Activated T-helper 17 cell treated with anti-CD3 and anti-CD28 coated beads, Interleukin-2, amount 50 U/mL, for 72 hours (primary cell): ENCODE measurements around the gene MACROD1. TPM values are rescaled to one million over a fixed set of nuclear protein-coding genes. Genes with fewer than 3 reads are reported as not detected.
A peak's percentile ranks its signal among the peaks of the same experiment; 100 is the strongest.

Experiments
- ATAC-seq: fragments of 150-1000 bp; cut with Tn5 transposase; replicated peaks from 2 replicates; pipeline ENCODE4 v1.10.0; 2021; ENCODE audit warnings: mild to moderate bottlenecking, moderate library complexity
- H3K27ac Mint-ChIP-seq: one replicate; pipeline ENCODE4 v1.8.0; 2022; ENCODE audit warnings: mixed read lengths
- H3K27me3 Mint-ChIP-seq: one replicate; pipeline ENCODE4 v1.8.0; 2022; ENCODE audit warnings: mixed read lengths
- H3K36me3 Mint-ChIP-seq: one replicate; pipeline ENCODE4 v1.8.0; 2022; ENCODE audit warnings: low read depth, mild to moderate bottlenecking, mixed read lengths
- H3K4me1 Mint-ChIP-seq: one replicate; pipeline ENCODE4 v1.8.0; 2022; ENCODE audit warnings: mixed read lengths
- H3K4me3 Mint-ChIP-seq: one replicate; pipeline ENCODE4 v1.8.0; 2022; ENCODE audit warnings: mild to moderate bottlenecking, mixed read lengths
- H3K9me3 Mint-ChIP-seq: one replicate; pipeline ENCODE4 v1.8.0; 2022; ENCODE audit warnings: mixed read lengths
- total RNA-seq, 2 donors: library from RNA; stranded (reverse); gene quantifications; one replicate each; pipeline ENCODE4 v1.2.3, GENCODE V29; 2022

MACROD1 gene
- total RNA-seq, 2 donors from 2014 or later, result 5.4 to 9.6 TPM

GRCh38 chr11:64040684-64041322, 125.1 kb downstream of the MACROD1 start:
- ATAC-seq, result no peak
- Mint-ChIP-seq H3K27me3 (peaks cover 8% of the 10 kb centered on the region), H3K4me3 (no peak overlapping the region), H3K27ac (no peak overlapping the region), H3K9me3 (no peaks in the 10 kb centered on the region), H3K36me3 (no peaks in the 10 kb centered on the region), H3K4me1 (no peaks in the 10 kb centered on the region)

GRCh38 chr11:64039012-64039665, 126.8 kb downstream of the MACROD1 start:
- Mint-ChIP-seq H3K4me1 (no peaks in the 10 kb centered on the region), H3K36me3 (no peaks in the 10 kb centered on the region), H3K9me3 (no peaks in the 10 kb centered on the region), H3K4me3 (no peak overlapping the region), H3K27ac (no peak overlapping the region), H3K27me3 (peaks cover 19% of the 10 kb centered on the region)
- no peak for ATAC-seq

- Mint-ChIP-seq H3K27me3 (peaks cover 22% of the 10 kb centered on the region), H3K4me1 (no peaks in the 10 kb centered on the region), H3K4me3 (no peak overlapping the region), H3K36me3 (no peaks in the 10 kb centered on the region), H3K27ac (no peak overlapping the region), H3K9me3 (no peaks in the 10 kb centered on the region)
- no peak for ATAC-seq
Observed at GRCh38 chr11:64038500-64038899, 127.4 kb downstream of the MACROD1 start.

DNA sequence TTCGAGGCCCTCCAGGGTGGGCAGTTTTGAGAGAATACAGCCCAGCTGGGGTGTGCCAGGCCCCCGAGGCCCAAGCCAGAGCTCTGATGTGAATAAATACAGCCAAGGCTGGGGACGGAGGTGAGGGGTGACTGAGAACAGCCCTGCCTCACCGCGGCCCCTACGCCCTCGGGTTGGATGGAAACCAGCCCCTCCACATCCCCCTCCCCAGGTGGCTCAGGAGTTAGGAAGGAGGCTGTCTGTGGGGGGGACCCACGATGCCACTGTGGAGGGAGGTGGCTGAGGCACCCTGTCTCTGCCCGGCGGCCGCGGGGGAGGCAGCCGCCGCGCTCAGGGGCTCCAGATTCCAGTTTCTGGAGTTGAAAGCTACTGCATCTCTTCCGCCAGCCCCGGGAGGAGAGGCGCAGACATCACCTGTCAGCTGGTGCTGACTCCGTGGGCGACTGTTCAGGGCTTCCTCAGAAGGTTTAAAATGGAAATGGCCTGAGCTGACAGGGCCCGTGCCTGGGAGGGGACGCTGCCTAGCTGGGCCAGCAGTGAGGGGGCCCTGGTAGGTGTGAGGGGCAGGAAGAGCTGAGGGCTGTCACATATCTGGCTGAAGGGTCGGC, 128.8 kb downstream of the MACROD1 start:
- Mint-ChIP-seq H3K4me1 (no peaks in the 10 kb centered on the region), H3K9me3 (no peaks in the 10 kb centered on the region), H3K27me3 (peaks cover 26% of the 10 kb centered on the region), H3K27ac (no peak overlapping the region), H3K36me3 (no peaks in the 10 kb centered on the region), H3K4me3 (no peak overlapping the region)
- ATAC-seq, result no peak

GRCh38 chr11:64036087-64037026, 129.6 kb downstream of the MACROD1 start:
- Mint-ChIP-seq H3K27ac (no peak overlapping the region), H3K36me3 (no peaks in the 10 kb centered on the region), H3K4me3 (no peak overlapping the region), H3K27me3 (peaks cover 26% of the 10 kb centered on the region), H3K4me1 (no peaks in the 10 kb centered on the region), H3K9me3 (no peaks in the 10 kb centered on the region)
- no peak for ATAC-seq

DNA sequence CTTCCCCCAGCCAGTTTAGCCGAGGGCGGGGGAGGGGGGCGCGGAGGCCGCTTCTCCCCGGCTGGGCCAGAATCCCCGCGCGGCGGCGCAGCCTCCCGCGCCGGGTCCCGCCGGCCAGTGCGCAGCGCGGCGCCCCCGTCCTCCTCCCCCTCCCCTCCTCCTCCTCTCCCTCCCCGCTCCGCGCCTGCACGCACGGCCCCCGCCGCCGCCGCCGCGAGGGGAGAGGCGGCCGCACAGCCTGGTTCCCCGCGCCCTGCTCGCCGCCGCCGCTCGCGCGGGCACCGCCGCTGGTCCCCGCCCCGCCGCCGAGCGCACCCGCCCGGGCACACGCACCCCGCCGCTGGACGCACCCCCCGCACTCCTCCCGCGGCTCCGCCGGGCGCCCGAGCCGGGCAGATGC, 130.3 kb downstream of the MACROD1 start, which contains the start of gene FLRT1:
Gene FLRT1, plus strand, starts transcription at position 356 of the 400 bp plus-strand sequence. CDS start 80,337 bp downstream, outside the sequence.
- H3K27me3 Mint-ChIP-seq, result peaks cover 25% of the 10 kb centered on the region
- no peak within 1 kb of the TSS for H3K27ac Mint-ChIP-seq
- H3K4me3 Mint-ChIP-seq, result peak within 1 kb of the TSS; percentile 46

DNA sequence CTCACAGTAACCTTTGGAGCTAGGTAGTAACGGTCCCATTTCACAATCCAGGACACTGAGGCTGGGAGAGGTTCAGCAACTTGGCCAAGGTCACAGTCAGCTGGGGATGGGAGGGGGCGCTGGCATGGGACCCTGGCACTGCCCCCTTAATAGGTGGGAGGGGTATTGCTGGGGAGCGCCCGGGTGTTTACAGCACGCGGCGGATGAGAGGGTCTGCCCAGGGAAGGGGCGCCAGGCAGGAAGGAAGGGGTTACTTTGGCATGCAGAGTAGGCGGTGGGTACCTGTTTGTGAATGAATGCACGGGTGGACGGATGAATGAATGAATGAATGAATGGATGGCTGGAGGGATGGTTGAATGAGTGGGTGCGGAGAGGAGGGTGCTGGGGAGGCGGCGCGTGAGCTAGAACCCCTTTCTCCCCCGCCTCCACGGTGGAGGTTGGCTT, 130.8 kb downstream of the MACROD1 start:
- H3K4me3 Mint-ChIP-seq, result peak overlapping the region; percentile 46
- no peaks in the 10 kb centered on the region for H3K4me1 Mint-ChIP-seq
- no peaks in the 10 kb centered on the region for H3K9me3 Mint-ChIP-seq
- no peak for ATAC-seq
- no peak overlapping the region for H3K27ac Mint-ChIP-seq
- H3K36me3 Mint-ChIP-seq, result no peaks in the 10 kb centered on the region
- peaks cover 21% of the 10 kb centered on the region for H3K27me3 Mint-ChIP-seq

More for the DNA sequence above, 130.3 kb downstream of the MACROD1 start, which contains the start of gene FLRT1:
- no peaks in the 10 kb centered on the region for H3K36me3 Mint-ChIP-seq
- H3K9me3 Mint-ChIP-seq, result no peaks in the 10 kb centered on the region
- ATAC-seq, result no peak
- H3K4me1 Mint-ChIP-seq, result no peaks in the 10 kb centered on the region

- no peaks in the 10 kb centered on the region for H3K4me1 Mint-ChIP-seq
Observed at GRCh38 chr11:64034411-64034811, 131.5 kb downstream of the MACROD1 start.

GRCh38 chr11:64032050-64032449, 133.9 kb downstream of the MACROD1 start:
- no peak overlapping the region for H3K4me3 Mint-ChIP-seq
- ATAC-seq, result no peak
- H3K27me3 Mint-ChIP-seq, result peaks cover 28% of the 10 kb centered on the region
- H3K9me3 Mint-ChIP-seq, result no peaks in the 10 kb centered on the region
- no peaks in the 10 kb centered on the region for H3K4me1 Mint-ChIP-seq
- H3K27ac Mint-ChIP-seq, result no peak overlapping the region
- no peaks in the 10 kb centered on the region for H3K36me3 Mint-ChIP-seq

More at GRCh38 chr11:64034411-64034811, 131.5 kb downstream of the MACROD1 start:
- H3K36me3 Mint-ChIP-seq, result no peaks in the 10 kb centered on the region
- no peaks in the 10 kb centered on the region for H3K9me3 Mint-ChIP-seq
- peaks cover 21% of the 10 kb centered on the region for H3K27me3 Mint-ChIP-seq
- ATAC-seq, result no peak
- H3K4me3 Mint-ChIP-seq, result no peak overlapping the region
- H3K27ac Mint-ChIP-seq, result no peak overlapping the region

GRCh38 chr11:64031001-64031400, 134.9 kb downstream of the MACROD1 start:
- Mint-ChIP-seq H3K4me3 (no peak overlapping the region), H3K9me3 (no peaks in the 10 kb centered on the region), H3K27me3 (peaks cover 34% of the 10 kb centered on the region), H3K27ac (no peak overlapping the region), H3K36me3 (no peaks in the 10 kb centered on the region), H3K4me1 (no peaks in the 10 kb centered on the region)
- ATAC-seq, result no peak

DNA sequence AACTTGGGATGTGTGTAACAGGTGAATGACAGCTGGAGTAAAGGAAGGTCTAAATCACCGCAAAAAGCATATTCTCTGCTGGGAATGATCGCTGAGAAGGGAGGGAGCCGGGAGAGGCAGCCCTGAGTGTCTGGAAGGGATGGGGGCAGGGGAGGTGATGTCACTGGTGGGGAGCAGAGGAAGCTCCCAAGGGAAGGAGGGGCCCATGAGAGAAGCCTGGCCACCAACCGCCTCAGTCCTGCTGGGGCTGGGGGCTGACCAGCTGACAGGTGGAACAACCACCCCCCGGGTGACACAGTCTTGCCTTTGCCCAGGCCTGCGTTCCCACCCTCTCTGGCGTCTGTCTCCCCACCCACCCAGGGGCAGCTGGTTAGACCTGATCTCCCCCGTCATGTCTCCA, 136.1 kb downstream of the MACROD1 start:
- Mint-ChIP-seq H3K27me3 (peaks cover 28% of the 10 kb centered on the region), H3K27ac (no peak overlapping the region), H3K4me3 (no peak overlapping the region), H3K4me1 (no peaks in the 10 kb centered on the region), H3K36me3 (no peaks in the 10 kb centered on the region), H3K9me3 (no peaks in the 10 kb centered on the region)
- ATAC-seq, result no peak

DNA sequence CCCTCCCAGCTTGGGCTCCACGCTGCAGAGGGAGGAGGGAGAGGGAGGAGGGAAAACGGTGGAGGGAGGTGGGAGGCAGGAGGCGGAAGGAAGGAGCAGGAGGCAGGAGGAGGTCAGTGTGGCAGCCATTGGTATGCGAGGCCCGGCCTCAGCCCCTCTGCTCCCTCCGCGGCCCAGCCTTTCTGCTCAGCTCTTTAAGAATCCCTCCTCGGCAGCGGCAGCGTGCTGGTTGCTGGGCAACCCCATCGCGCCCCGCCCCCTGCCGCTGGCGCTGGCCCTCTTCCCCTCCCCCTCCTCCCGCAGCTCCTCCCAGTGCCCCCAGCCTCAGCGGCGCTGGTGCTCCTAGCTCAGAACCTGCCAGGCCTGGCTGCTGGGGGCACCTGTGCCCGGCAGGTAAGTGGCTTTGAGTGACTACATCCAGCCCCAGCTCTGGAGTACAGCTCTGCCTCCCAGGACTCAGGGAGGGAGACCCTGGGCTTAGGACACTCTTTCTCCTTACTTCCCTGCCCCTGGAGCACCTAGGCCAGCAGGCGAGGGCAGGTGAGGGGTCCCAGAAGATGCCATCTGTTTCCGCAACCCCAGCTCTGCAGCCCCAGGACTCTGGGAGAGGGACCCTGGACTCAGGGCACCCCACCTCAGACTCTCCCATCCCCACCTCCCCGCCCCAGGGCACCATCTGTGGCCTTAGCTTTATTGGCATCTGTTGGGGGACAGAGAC, 137.4 kb downstream of the MACROD1 start:
- no peaks in the 10 kb centered on the region for H3K9me3 Mint-ChIP-seq
- no peaks in the 10 kb centered on the region for H3K36me3 Mint-ChIP-seq
- no peak for ATAC-seq
- H3K4me3 Mint-ChIP-seq, result no peak overlapping the region
- no peak overlapping the region for H3K27ac Mint-ChIP-seq
- H3K27me3 Mint-ChIP-seq, result peaks cover 20% of the 10 kb centered on the region
- H3K4me1 Mint-ChIP-seq, result no peaks in the 10 kb centered on the region

- no peak for ATAC-seq
- H3K4me3 Mint-ChIP-seq, result no peak overlapping the region
- no peaks in the 10 kb centered on the region for H3K9me3 Mint-ChIP-seq
- no peak overlapping the region for H3K27ac Mint-ChIP-seq
- H3K27me3 Mint-ChIP-seq, result peaks cover 20% of the 10 kb centered on the region
- no peaks in the 10 kb centered on the region for H3K4me1 Mint-ChIP-seq
- H3K36me3 Mint-ChIP-seq, result no peaks in the 10 kb centered on the region
Observed at GRCh38 chr11:64027651-64028397, 138.1 kb downstream of the MACROD1 start.
